Calu3 (cell line): ENCODE results near the gene SMAD2. TPM values are rescaled to one million over a fixed set of nuclear protein-coding genes. Genes with fewer than 3 reads are reported as not detected.

ENCODE experiments used
- BruUV-seq: library from RNA; stranded (reverse); fragments of 400-500 nt; replicated peaks from 2 replicates; lab custom pipeline; 2021; lab: Mats Ljungman, UMichigan
- CTCF ChIA-PET: fragments of 300-600 bp; sonication (Branson Sonifier 250); formaldehyde crosslinking; loops from one replicate; lab custom pipeline; 2022; ENCODE audit warnings: antibody characterized with exemption; lab: Charles Lee
- DNase-seq: peaks from one replicate; pipeline ENCODE4 v3.0.0; 2022
- H3K27ac Mint-ChIP-seq: one replicate; pipeline ENCODE4 v1.8.0; 2022; ENCODE audit warnings: mixed read lengths; ENCODE audit not compliant: unreplicated experiment
- H3K27me3 Mint-ChIP-seq: one replicate; pipeline ENCODE4 v1.8.0; 2022; ENCODE audit warnings: mixed read lengths; ENCODE audit not compliant: unreplicated experiment
- H3K36me3 Mint-ChIP-seq: one replicate; pipeline ENCODE4 v1.8.0; 2022; ENCODE audit warnings: mild to moderate bottlenecking, moderate library complexity, mixed read lengths; ENCODE audit not compliant: insufficient read depth, unreplicated experiment
- H3K4me1 Mint-ChIP-seq: one replicate; pipeline ENCODE4 v1.8.0; 2022; ENCODE audit warnings: mild to moderate bottlenecking, low read depth, mixed read lengths; ENCODE audit not compliant: unreplicated experiment
- H3K4me3 Mint-ChIP-seq: one replicate; pipeline ENCODE4 v1.8.0; 2022; ENCODE audit warnings: mild to moderate bottlenecking, low read depth, moderate library complexity, mixed read lengths; ENCODE audit not compliant: unreplicated experiment
- H3K9me3 Mint-ChIP-seq: one replicate; pipeline ENCODE4 v1.8.0; 2022; ENCODE audit warnings: low read depth, mixed read lengths; ENCODE audit not compliant: unreplicated experiment
- intact Hi-C: fragments of 100-400 bp; cut with micrococcal nuclease; formaldehyde crosslinking; loops from one replicate; pipeline ENCODE4 v1.10.0; 2022; ENCODE audit not compliant: unreplicated experiment
- total RNA-seq: library from RNA; stranded (reverse); gene quantifications from 2 replicates; pipeline ENCODE4 v1.2.3, GENCODE V29; 2022
- TF ChIP-seq, protein P1 (sequence below): fragments of 200-600 bp; IDR thresholded peaks from one replicate; pipeline ENCODE4 v1.8.0; 2022; ENCODE audit warnings: antibody characterized with exemption; ENCODE audit not compliant: unreplicated experiment

Gene SMAD2
- total RNA-seq, 1 experiment from 2014 or later, result 134 TPM

DNA sequence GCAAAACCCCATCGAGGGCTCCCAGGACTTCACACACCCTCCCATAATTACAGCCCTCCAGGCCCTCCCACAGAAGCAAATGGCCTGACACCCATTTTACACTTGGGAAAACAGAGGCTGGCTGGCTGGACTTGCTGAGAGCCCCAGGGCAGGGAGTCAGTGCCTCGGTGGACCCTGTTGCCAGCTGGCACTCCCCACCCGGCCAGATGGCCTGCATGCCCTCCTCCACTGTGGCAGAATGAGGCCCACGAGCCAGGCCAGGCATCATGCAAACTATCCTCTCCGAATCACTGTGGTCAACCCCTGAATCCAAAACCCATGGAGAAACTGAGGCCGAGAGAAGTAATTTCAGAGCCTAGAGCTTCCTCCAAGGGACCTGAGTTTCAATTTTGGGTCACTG lies 129.7 kb downstream of the SMAD2 start:
- no peak overlapping the region for H3K27ac Mint-ChIP-seq
- intact Hi-C loops, result no loop called here
- CTCF ChIA-PET, result no interaction called here
- peaks cover 42% of the 10 kb centered on the region for H3K27me3 Mint-ChIP-seq
- H3K4me3 Mint-ChIP-seq, result no peak overlapping the region
- TF ChIP-seq, protein P1, sequence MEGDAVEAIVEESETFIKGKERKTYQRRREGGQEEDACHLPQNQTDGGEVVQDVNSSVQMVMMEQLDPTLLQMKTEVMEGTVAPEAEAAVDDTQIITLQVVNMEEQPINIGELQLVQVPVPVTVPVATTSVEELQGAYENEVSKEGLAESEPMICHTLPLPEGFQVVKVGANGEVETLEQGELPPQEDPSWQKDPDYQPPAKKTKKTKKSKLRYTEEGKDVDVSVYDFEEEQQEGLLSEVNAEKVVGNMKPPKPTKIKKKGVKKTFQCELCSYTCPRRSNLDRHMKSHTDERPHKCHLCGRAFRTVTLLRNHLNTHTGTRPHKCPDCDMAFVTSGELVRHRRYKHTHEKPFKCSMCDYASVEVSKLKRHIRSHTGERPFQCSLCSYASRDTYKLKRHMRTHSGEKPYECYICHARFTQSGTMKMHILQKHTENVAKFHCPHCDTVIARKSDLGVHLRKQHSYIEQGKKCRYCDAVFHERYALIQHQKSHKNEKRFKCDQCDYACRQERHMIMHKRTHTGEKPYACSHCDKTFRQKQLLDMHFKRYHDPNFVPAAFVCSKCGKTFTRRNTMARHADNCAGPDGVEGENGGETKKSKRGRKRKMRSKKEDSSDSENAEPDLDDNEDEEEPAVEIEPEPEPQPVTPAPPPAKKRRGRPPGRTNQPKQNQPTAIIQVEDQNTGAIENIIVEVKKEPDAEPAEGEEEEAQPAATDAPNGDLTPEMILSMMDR, result no peak
- no TSS peak for BruUV-seq
- DNase-seq, result no peak
- H3K36me3 Mint-ChIP-seq, result no peaks in the 10 kb centered on the region
- no peaks in the 10 kb centered on the region for H3K9me3 Mint-ChIP-seq
- no peaks in the 10 kb centered on the region for H3K4me1 Mint-ChIP-seq

DNA sequence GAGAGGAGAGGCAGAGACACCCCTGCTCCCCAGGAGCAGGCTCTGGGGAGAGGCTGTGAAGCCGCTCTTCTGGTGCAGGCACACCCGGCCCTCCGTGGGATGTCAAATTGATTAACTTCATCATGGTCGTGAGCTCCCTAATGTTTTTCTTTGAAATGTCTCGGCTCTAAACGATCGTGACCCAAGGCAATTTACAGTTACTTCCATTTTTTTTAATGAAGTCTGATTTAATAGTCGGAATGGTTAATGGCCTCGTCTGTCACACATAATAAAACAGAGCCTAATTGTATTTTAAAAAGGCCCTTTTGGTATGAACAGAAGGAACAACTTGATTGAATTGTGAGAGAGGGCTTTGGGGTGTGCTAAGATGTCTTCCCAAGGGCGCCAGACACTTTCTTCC lies 130.2 kb downstream of the SMAD2 start:
- no peaks in the 10 kb centered on the region for H3K9me3 Mint-ChIP-seq
- TF ChIP-seq, protein P1, result no peak

DNA sequence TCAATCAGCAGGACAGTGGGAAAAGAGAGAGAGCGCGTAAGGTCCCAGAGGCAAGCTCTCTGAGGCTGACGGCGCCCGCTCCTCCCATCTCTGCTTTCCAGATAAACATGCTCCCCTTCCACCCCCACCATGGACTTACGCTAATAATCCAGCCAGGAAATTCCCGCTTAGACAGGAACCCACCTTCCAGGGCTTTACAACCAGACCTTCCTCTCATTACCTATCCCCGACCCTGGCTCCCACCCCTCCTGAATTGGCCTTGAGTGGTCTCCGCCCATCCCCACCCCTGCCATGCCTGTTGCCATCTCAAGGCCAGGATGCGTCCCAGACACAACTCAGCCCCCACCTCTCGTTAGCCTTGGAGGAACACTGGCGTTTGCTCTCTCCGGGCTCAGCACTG lies 131.1 kb downstream of the SMAD2 start:
- Mint-ChIP-seq H3K36me3 (no peaks in the 10 kb centered on the region), H3K27ac (no peak overlapping the region)

More for the DNA sequence above, 130.2 kb downstream of the SMAD2 start:
- no peak overlapping the region for H3K4me3 Mint-ChIP-seq
- H3K27me3 Mint-ChIP-seq, result peaks cover 47% of the 10 kb centered on the region
- no peak for DNase-seq
- intact Hi-C loops, result no loop called here
- no peaks in the 10 kb centered on the region for H3K36me3 Mint-ChIP-seq
- CTCF ChIA-PET, result no interaction called here
- H3K4me1 Mint-ChIP-seq, result no peaks in the 10 kb centered on the region
- BruUV-seq, result no TSS peak
- H3K27ac Mint-ChIP-seq, result no peak overlapping the region

DNA sequence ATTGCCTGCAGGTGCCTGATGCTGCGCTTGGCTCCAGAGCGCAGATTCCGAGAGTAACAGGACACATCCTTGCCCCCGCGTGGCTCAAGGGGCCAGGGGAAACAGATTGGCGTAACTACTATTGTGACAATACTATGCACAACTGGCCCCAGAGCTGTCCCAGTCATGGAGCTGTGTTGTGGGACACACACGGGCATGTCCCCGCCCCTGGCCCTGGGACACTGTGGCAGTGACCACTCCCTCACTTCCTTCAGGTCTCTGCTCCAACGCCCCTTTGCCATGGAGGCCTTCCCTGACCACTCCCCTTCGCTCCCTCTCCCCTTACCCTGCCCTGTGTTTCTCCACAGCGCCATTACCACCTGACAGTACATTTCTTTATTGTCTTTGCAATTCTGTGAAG lies 132.1 kb downstream of the SMAD2 start:
- no peaks in the 10 kb centered on the region for H3K36me3 Mint-ChIP-seq
- CTCF ChIA-PET, result interaction anchor here (1.1 kb wide), 1 partner anchor 9 kb away, joined by 3 read pairs; no protein-coding TSS in a partner anchor
- H3K9me3 Mint-ChIP-seq, result no peaks in the 10 kb centered on the region
- no peaks in the 10 kb centered on the region for H3K4me1 Mint-ChIP-seq
- no peak overlapping the region for H3K4me3 Mint-ChIP-seq
- peaks cover 55% of the 10 kb centered on the region for H3K27me3 Mint-ChIP-seq
- intact Hi-C loops, result no loop called here
- TF ChIP-seq, protein P1, result no peak
- no peak for DNase-seq
- BruUV-seq, result no TSS peak
- no peak overlapping the region for H3K27ac Mint-ChIP-seq

More for the DNA sequence above, 131.1 kb downstream of the SMAD2 start:
- peaks cover 55% of the 10 kb centered on the region for H3K27me3 Mint-ChIP-seq
- intact Hi-C loops, result no loop called here
- CTCF ChIA-PET, result interaction anchor here (1.1 kb wide), 1 partner anchor 8 kb away, joined by 3 read pairs; no protein-coding TSS in a partner anchor
- H3K4me3 Mint-ChIP-seq, result no peak overlapping the region
- H3K4me1 Mint-ChIP-seq, result no peaks in the 10 kb centered on the region
- TF ChIP-seq, protein P1, result no peak
- no peaks in the 10 kb centered on the region for H3K9me3 Mint-ChIP-seq
- BruUV-seq, result no TSS peak
- DNase-seq, result no peak
